PC-9 (cell line): ENCODE results near the gene KLHDC8A. TPM values are rescaled to one million over a fixed set of nuclear protein-coding genes. Genes with fewer than 3 reads are reported as not detected.

ENCODE experiments used
- BruUV-seq: library from RNA; stranded (reverse); fragments of 400-500 nt; replicated peaks from 2 replicates; lab custom pipeline; 2021; lab: Mats Ljungman, UMichigan
- CTCF ChIA-PET: fragments of 300-600 bp; sonication (Branson Sonifier 250); formaldehyde crosslinking; loops from one replicate; lab custom pipeline; 2022; ENCODE audit warnings: antibody characterized with exemption; lab: Charles Lee
- POLR2A ChIA-PET: fragments of 300-600 bp; sonication (Branson Sonifier 250); formaldehyde crosslinking; loops from one replicate; lab custom pipeline; 2022; ENCODE audit warnings: antibody characterized with exemption; ENCODE audit not compliant: unreplicated experiment; lab: Charles Lee
- DNase-seq, 2 experiments: peaks; one replicate each; pipeline versions ENCODE4 v3.0.0 to v3.0.0-alpha.2; 2015 to 2022; ENCODE audit warnings: mixed read lengths in 1 of 2
- H2AFZ ChIP-seq: fragments of 200-600 bp; sonication (generic); 2 replicates; pipeline ENCODE4 v1.8.1; 2017; ENCODE audit warnings: antibody characterized with exemption
- H3F3A ChIP-seq: fragments of 200-600 bp; sonication (generic); 2 replicates; pipeline ENCODE4 v1.8.1; 2017; ENCODE audit warnings: antibody characterized with exemption, mild to moderate bottlenecking, low read depth; ENCODE audit not compliant: insufficient read depth
- H3K27ac ChIP-seq: fragments of 200-600 bp; sonication (generic); 2 replicates; pipeline ENCODE4 v1.6.1; 2016; ENCODE audit warnings: mixed run types
- H3K27me3 ChIP-seq: fragments of 200-600 bp; sonication (generic); 2 replicates; pipeline ENCODE4 v1.6.1; 2016; ENCODE audit warnings: low read depth, mixed run types; ENCODE audit not compliant: insufficient read depth
- H3K36me3 ChIP-seq: fragments of 200-600 bp; sonication (generic); 2 replicates; pipeline ENCODE4 v1.6.1; 2016; ENCODE audit warnings: low read depth, mixed run types
- H3K4me1 ChIP-seq: fragments of 200-600 bp; sonication (generic); replicated peaks from 2 replicates; pipeline ENCODE4 v1.6.1; 2016; ENCODE audit warnings: mixed run types; ENCODE audit not compliant: insufficient read depth
- H3K4me2 ChIP-seq: fragments of 200-600 bp; sonication (generic); 2 replicates; pipeline ENCODE4 v1.6.1; 2017; ENCODE audit warnings: mixed run types
- H3K4me3 ChIP-seq: fragments of 200-600 bp; sonication (generic); 2 replicates; pipeline ENCODE4 v1.6.1; 2016; ENCODE audit warnings: mixed run types
- H3K79me2 ChIP-seq: fragments of 200-600 bp; sonication (generic); 2 replicates; pipeline ENCODE4 v1.6.1; 2017; ENCODE audit warnings: low read depth, mixed run types
- H3K9me2 ChIP-seq: fragments of 200-600 bp; sonication (generic); 2 replicates; pipeline ENCODE4 v1.8.1; 2017; ENCODE audit warnings: mild to moderate bottlenecking; ENCODE audit not compliant: insufficient read depth
- H3K9me3 ChIP-seq: fragments of 200-600 bp; sonication (generic); 2 replicates; pipeline ENCODE4 v1.8.1; 2016; ENCODE audit warnings: low read depth; ENCODE audit not compliant: insufficient read depth
- H4K20me1 ChIP-seq: fragments of 200-600 bp; sonication (generic); 2 replicates; pipeline ENCODE4 v1.8.1; 2017; ENCODE audit not compliant: insufficient read depth
- EZH2 ChIP-seq: fragments of 200-600 bp; sonication (generic); IDR thresholded peaks from 2 replicates; pipeline ENCODE4 v1.8.0; 2017; ENCODE audit warnings: antibody characterized with exemption, low read depth
- intact Hi-C: fragments of 100-400 bp; cut with micrococcal nuclease; formaldehyde crosslinking; loops from one replicate; pipeline ENCODE4 v1.10.0; 2022; ENCODE audit not compliant: unreplicated experiment
- total RNA-seq: library from RNA; stranded (reverse); gene quantifications from 2 replicates; pipeline ENCODE4 v1.2.3, GENCODE V29; 2021
- TF ChIP-seq, protein P1 (sequence below): fragments of 200-600 bp; sonication (generic); conservative IDR thresholded peaks from 2 replicates; pipeline ENCODE4 v1.6.1; 2017; ENCODE audit warnings: mixed run types, antibody characterized with exemption, mild to moderate bottlenecking, moderate library complexity

The KLHDC8A gene
- total RNA-seq, 1 experiment from 2014 or later, result not detected

DNA sequence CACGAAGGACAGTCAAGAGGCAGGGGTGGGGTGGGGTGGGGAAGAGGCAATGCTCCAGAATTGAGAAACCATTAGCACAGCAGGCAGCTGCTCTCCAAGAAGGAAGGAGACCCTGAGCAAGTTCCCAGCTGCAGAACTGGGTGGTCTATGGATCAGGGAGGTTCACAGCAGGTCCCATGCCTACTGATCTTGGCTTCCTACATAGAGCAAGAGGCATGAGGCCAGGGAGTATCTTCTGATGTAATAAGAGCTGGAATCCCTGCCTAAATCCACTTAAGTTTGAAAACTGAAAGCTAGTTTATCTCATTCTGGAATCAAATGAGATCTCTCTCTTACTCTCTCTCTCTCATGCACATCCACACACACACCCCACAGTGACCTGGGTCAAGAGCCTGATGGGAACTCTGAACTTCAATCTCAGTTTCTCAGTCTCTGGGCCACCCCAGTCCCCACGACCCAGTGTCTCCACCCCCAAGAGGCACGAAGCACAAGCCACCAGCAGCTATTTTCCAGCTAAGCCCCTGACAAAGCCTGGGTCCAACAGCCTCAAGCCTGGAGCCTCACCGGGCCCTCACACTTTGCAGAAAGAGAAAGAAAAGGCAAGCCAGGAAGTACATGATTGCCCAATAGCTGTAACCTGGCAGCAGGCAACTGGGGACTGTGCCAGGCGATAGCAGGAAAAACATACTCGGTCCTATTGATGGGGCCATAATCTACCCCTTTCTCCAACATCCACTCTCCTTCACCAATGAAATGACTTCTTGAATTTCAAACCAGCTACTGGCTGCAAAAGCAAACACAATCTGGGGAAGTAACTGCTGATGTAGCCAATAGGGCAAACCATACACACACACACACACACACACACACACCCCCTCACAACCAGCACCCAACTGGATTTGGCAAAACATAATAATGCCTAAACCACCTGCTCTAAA is 37.4 kb downstream of the KLHDC8A start:
- H3K79me2 ChIP-seq, result peaks cover 24% of the 10 kb centered on the region; the same call in 1 of the 2 replicates
- H4K20me1 ChIP-seq, result no peaks in the 10 kb centered on the region
- peak overlapping the region; percentile 9; the same call in 1 of the 2 replicates for H3K4me3 ChIP-seq
- CTCF ChIA-PET, result interaction anchor here (0.6 to 0.9 kb wide), 6 partner anchors 16 to 1290 kb away, joined by 3 to 5 read pairs (median 4); no protein-coding TSS in a partner anchor
- POLR2A ChIA-PET, result interaction anchor here (0.6 kb wide), 1 partner anchor 196 kb away, joined by 3 read pairs; no protein-coding TSS in a partner anchor
- H3K4me2 ChIP-seq, result peak overlapping the region; percentile 96
- no peak overlapping the region for H2AFZ ChIP-seq
- no peaks in the 10 kb centered on the region for H3K9me3 ChIP-seq
- H3K36me3 ChIP-seq, result no peaks in the 10 kb centered on the region
- H3K27me3 ChIP-seq, result no peaks in the 10 kb centered on the region
- peaks cover 15% of the 10 kb centered on the region; the same call in 1 of the 2 replicates for H3F3A ChIP-seq
- BruUV-seq, result no TSS peak
- H3K4me1 ChIP-seq, result peaks cover 52% of the 10 kb centered on the region
- no peak overlapping the region for H3K27ac ChIP-seq
- intact Hi-C loops, result loop anchor here (1.0 kb wide), 1 partner anchor 35 kb away; no protein-coding TSS in a partner anchor
- TF ChIP-seq EZH2, result no peak
- TF ChIP-seq, protein P1, sequence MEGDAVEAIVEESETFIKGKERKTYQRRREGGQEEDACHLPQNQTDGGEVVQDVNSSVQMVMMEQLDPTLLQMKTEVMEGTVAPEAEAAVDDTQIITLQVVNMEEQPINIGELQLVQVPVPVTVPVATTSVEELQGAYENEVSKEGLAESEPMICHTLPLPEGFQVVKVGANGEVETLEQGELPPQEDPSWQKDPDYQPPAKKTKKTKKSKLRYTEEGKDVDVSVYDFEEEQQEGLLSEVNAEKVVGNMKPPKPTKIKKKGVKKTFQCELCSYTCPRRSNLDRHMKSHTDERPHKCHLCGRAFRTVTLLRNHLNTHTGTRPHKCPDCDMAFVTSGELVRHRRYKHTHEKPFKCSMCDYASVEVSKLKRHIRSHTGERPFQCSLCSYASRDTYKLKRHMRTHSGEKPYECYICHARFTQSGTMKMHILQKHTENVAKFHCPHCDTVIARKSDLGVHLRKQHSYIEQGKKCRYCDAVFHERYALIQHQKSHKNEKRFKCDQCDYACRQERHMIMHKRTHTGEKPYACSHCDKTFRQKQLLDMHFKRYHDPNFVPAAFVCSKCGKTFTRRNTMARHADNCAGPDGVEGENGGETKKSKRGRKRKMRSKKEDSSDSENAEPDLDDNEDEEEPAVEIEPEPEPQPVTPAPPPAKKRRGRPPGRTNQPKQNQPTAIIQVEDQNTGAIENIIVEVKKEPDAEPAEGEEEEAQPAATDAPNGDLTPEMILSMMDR, result no peak
- no peaks in the 10 kb centered on the region for H3K9me2 ChIP-seq
- DNase-seq, result peak; percentile 68 to 76

DNA sequence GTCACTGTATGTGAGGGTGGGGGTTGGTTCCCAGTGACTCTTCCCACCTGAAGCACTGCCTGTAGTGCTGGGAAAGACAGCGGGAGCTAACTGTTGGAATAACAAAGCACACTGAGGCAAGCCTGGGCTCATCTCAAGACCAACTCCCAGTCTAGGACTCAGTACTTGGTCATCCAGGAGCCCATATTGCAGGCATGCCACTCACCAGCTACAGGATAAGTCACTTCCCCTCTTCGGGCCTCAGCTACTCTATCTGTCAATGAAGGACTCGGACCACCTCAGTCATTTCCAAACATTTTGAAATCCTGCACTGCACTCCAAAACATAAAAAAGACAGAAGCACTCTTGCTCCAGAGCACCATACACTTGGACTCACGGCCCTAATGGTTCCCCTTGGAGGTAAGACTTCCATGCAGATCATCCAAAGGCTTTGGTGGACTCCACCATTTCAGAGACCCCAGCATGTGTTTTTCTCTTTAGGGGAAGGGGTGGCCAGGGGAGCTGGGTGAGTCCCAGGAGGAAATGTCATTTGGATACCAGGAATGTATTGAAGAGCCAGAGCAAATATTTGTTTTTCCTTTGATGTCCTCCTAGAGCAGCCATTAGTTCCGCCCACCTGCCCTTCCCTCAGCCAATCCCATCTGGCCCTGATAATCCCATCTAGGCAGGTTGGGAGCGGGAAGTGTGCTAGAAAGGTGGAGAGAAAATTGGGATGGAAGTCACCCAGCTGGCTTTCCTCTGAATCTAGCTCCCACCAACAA is 38.3 kb downstream of the KLHDC8A start:
- TF ChIP-seq EZH2, result no peak
- TF ChIP-seq, protein P1, result no peak
- peak overlapping the region; percentile 96 for H3K4me2 ChIP-seq
- H3F3A ChIP-seq, result peaks cover 15% of the 10 kb centered on the region; the same call in 1 of the 2 replicates
- H3K79me2 ChIP-seq, result peaks cover 24% of the 10 kb centered on the region
- H3K36me3 ChIP-seq, result no peaks in the 10 kb centered on the region
- POLR2A ChIA-PET, result interaction anchor here (0.6 kb wide), 1 partner anchor 53 kb away, joined by 3 read pairs; no protein-coding TSS in a partner anchor
- no peak overlapping the region for H2AFZ ChIP-seq
- no peak overlapping the region for H3K27ac ChIP-seq
- no peak for DNase-seq
- BruUV-seq, result no TSS peak
- intact Hi-C loops, result no loop called here
- H3K4me3 ChIP-seq, result no peak overlapping the region
- H3K9me2 ChIP-seq, result no peaks in the 10 kb centered on the region
- no peaks in the 10 kb centered on the region for H3K9me3 ChIP-seq
- CTCF ChIA-PET, result interaction anchor here (1.2 to 1.4 kb wide), 2 partner anchors 14 to 17 kb away, joined by 4 to 12 read pairs; no protein-coding TSS in a partner anchor
- H4K20me1 ChIP-seq, result no peaks in the 10 kb centered on the region
- peaks cover 52% of the 10 kb centered on the region for H3K4me1 ChIP-seq
- H3K27me3 ChIP-seq, result no peaks in the 10 kb centered on the region
